Colonic mucosa (tissue), 4 donors: ENCODE results near the gene RAD51B. TPM values are rescaled to one million over a fixed set of nuclear protein-coding genes. Genes with fewer than 3 reads are reported as not detected.
"Not testable (repeated sequence)": the region's sequence is repeated elsewhere in the genome, so short reads cannot be mapped to it uniquely, and the experiment has no call there.

Experiments
- DNase-seq: peaks from one replicate; pipeline ENCODE4 v3.0.0-alpha.2; 2020
- H3K27ac ChIP-seq: fragments of 200-600 bp; one replicate; pipeline ENCODE4 v1.8.0; 2021
- H3K27me3 ChIP-seq: fragments of 200-600 bp; one replicate; pipeline ENCODE4 v1.8.0; 2021
- H3K36me3 ChIP-seq: fragments of 200-600 bp; one replicate; pipeline ENCODE4 v1.8.0; 2021
- H3K4me1 ChIP-seq: fragments of 200-600 bp; one replicate; pipeline ENCODE4 v1.8.0; 2021; ENCODE audit warnings: mild to moderate bottlenecking
- H3K4me3 ChIP-seq: fragments of 200-600 bp; one replicate; pipeline ENCODE4 v1.8.0; 2021
- H3K9ac ChIP-seq, 2 donors: one replicate each; pipeline ENCODE4 v1.7.0; 2013; ENCODE audit warnings: control low read depth in 2 of 2, low read depth in 2 of 2, low read length in 2 of 2
- H3K9me3 ChIP-seq: fragments of 200-600 bp; one replicate; pipeline ENCODE4 v1.8.0; 2021
- CTCF ChIP-seq: fragments of 200-600 bp; IDR thresholded peaks from one replicate; pipeline ENCODE4 v1.8.0; 2022; ENCODE audit warnings: antibody characterized with exemption, mild to moderate bottlenecking
- intact Hi-C: fragments of 100-400 bp; cut with DNase I; formaldehyde crosslinking; loops from one replicate; pipeline ENCODE4 v1.14.1; 2022
- total RNA-seq, 2 donors: library from RNA; stranded (reverse); fragmentation: NEBNext Ultra II Directional in 1 of 2; extraction: Animal tissue kit (Norgen Biotek cat#: 25700) in 1 of 2; gene quantifications; one replicate each; pipeline ENCODE4 v1.2.1, GENCODE V29; 2021
- donor health status: healthy.
- donor health status: DM: no; HTN: no; CAD: no.
- donor health status: DM: no; HTN: no; CAD: no.

Gene RAD51B
- total RNA-seq, 2 donors from 2014 or later: 12.7 to 22.0 TPM

GRCh38 chr14:67806246-67806645 is 13.3 kb upstream of the RAD51B start:
- no peaks in the 10 kb centered on the region for H3K4me1 ChIP-seq
- no peak for TF ChIP-seq CTCF
- H3K4me3 ChIP-seq: no peak overlapping the region
- DNase-seq: no peak
- no peaks in the 10 kb centered on the region for H3K27me3 ChIP-seq
- intact Hi-C loops: no loop called here
- H3K36me3 ChIP-seq: peaks cover 24% of the 10 kb centered on the region
- H3K9ac ChIP-seq: no peak overlapping the region
- H3K9me3 ChIP-seq: no peaks in the 10 kb centered on the region
- H3K27ac ChIP-seq: no peak overlapping the region

GRCh38 chr14:67814821-67815220 is 4.8 kb upstream of the RAD51B start:
- intact Hi-C loops: no loop called here

DNA sequence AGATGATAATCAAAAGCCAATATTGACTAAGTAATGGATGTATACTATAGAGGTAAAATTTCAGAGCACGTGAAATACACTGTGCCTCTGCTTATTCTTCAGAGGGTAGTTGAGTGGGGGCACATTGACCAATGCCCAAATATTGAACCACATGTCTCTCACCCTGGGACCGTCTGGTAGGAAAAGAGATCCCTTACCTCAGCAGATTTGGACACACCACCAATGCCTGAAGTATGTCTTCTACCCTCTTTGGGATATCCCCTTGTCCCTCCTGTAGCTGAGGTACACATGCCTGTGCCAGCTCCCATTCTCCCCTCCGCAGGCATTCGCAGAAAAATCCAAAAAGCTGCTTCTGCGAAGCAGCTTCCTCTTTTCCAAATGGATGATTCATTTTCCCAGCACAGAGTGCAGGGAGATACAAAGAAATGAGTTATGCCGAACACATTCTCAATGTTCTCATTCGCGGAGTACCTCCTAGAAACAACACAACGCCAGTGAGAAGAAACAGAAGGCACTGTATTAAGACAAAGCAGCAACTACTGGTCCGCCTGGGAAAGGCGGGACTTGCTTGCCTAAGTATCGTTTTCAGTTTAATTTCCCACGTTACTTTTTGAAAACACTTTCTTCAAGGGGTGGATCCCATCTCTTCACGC is 3.9 kb upstream of the RAD51B start:
- H3K4me1 ChIP-seq: peaks cover 5% of the 10 kb centered on the region
- H3K27ac ChIP-seq: peak overlapping the region; percentile 80
- no peaks in the 10 kb centered on the region for H3K36me3 ChIP-seq
- no peak for TF ChIP-seq CTCF
- peak overlapping the region; percentile 74 for H3K4me3 ChIP-seq
- DNase-seq: no peak
- intact Hi-C loops: no loop called here
- H3K27me3 ChIP-seq: no peaks in the 10 kb centered on the region
- H3K9me3 ChIP-seq: no peaks in the 10 kb centered on the region
- H3K9ac ChIP-seq: peak overlapping the region in 1 of 2 donors; percentile 80

More at GRCh38 chr14:67814821-67815220, 4.8 kb upstream of the RAD51B start:
- Histone ChIP-seq H3K4me3 (no peak overlapping the region), H3K4me1 (peaks cover 5% of the 10 kb centered on the region), H3K27me3 (no peaks in the 10 kb centered on the region), H3K9me3 (no peaks in the 10 kb centered on the region), H3K27ac (no peak overlapping the region), H3K9ac (no peak overlapping the region), H3K36me3 (no peaks in the 10 kb centered on the region)
- TF ChIP-seq CTCF: no peak
- DNase-seq: no peak

DNA sequence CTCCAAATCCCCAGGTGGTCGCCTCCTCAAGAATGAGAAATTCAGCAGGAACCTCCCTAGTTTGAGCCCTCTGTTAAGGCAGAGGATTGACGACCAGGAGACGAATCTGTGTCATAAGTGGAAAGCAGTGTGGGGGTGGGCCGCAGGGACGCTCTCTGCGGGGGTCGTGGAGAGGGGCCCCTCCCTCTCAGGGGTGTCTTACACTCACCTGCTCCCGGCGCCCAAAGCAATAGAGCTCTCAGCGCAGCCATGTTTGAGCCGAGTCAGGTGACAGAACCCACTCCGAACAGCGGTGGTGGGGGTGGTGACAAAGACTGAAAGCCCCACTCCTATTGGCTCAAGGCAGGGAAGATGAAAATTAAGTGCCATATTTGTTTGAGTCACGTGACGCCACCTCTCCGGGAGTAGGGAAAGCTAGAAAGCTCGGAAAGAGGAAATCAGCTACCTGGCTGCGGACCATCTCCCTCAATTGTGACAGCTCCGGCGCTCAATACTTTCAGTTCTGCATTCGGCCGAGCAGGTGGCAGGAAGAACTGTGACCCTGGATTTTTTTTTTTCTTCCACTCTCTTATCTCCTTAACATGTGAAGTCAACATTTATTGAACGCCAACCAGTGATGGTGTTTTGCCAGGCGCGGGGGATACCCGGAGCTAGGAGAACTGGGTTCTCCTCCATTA is 3.1 kb upstream of the RAD51B start, which contains the start of gene ZFYVE26:
Gene ZFYVE26, minus strand, starts transcription at position 265 of the 677 bp plus-strand sequence. CDS start 627 bp downstream, outside the sequence.
- Histone ChIP-seq H3K4me3 (peak within 1 kb of the TSS; percentile 74), H3K4me1 (peaks cover 5% of the 10 kb centered on the region), H3K9me3 (no peaks in the 10 kb centered on the region), H3K36me3 (no peaks in the 10 kb centered on the region), H3K27me3 (no peaks in the 10 kb centered on the region), H3K27ac (peak within 1 kb of the TSS; percentile 80), H3K9ac (peak within 1 kb of the TSS; percentile 68 to 80)
- peak; percentile 97 for DNase-seq
- intact Hi-C loops: no loop called here
- no peak for TF ChIP-seq CTCF

GRCh38 chr14:67817750-67818438 is 1.7 kb upstream of the RAD51B start:
- H3K4me1 ChIP-seq: peaks cover 5% of the 10 kb centered on the region
- intact Hi-C loops: no loop called here
- DNase-seq: no peak
- no peak overlapping the region for H3K4me3 ChIP-seq
- H3K9ac ChIP-seq: no peak overlapping the region
- no peak overlapping the region for H3K27ac ChIP-seq
- H3K27me3 ChIP-seq: no peaks in the 10 kb centered on the region
- no peaks in the 10 kb centered on the region for H3K9me3 ChIP-seq
- TF ChIP-seq CTCF: no peak
- no peaks in the 10 kb centered on the region for H3K36me3 ChIP-seq

DNA sequence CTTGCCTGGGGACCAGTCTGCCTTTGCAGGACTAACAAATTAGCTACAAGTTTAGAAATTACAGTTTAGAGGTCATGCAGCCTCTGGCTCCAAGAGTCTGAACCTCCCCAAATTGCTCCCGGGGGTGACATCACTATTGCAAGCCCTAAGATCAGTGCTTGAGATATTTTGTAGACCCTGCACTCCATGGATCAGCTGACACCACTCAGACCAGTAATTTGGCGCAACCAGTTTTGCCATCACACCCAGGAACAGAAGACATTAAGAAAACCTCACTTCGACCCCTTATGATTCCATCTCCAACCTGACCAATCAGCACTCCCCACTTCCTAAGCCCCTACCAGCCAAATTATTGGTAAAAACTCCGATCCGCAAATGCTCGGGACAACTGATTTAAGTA is 1.1 kb upstream of the RAD51B start:
- H3K36me3 ChIP-seq, H3K9ac ChIP-seq, H3K27me3 ChIP-seq, DNase-seq, H3K4me1 ChIP-seq, H3K27ac ChIP-seq, H3K4me3 ChIP-seq, H3K9me3 ChIP-seq, intact Hi-C loops: not testable (repeated sequence)
